Activated CD4-positive, alpha-beta T cell treated with anti-CD3 and anti-CD28 coated beads for 24 hours (primary cell): ENCODE measurements around the gene RUNX2.
"Not testable (repeated sequence)": the region's sequence is repeated elsewhere in the genome, so short reads cannot be mapped to it uniquely, and the experiment has no call there.

Source experiments
- DNase-seq, 2 donors: peaks; one replicate each; pipeline ENCODE4 v3.0.0-alpha.2; 2020; ENCODE audit warnings: low read depth in 2 of 2

RUNX2 gene

GRCh38 chr6:45327956-45328522 is at the start of gene RUNX2:
Gene RUNX2 (plus strand): TSS chr6:45328330. CDS start chr6:45328727, 397 bp downstream.
- no peak for DNase-seq

- DNase-seq, result no peak
Observed at GRCh38 chr6:45278367-45278766, 49.8 kb upstream of the RUNX2 start.

DNA sequence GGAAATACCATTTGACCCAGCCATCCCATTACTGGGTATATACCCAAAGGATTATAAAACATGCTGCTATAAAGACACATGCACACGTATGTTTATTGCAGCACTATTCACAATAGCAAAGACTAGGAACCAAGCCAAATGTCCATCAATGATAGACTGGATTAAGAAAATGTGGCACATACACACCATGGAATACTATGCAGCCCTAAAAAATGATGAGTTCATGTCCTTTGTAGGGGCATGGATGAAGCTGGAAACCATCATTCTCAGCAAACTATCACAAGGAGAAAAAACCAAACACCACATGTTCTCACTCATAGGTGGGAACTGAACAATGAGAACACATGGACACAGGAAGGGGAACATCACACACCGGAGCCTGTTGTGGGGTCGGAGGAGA is 41.4 kb upstream of the RUNX2 start:
- not testable (repeated sequence) for DNase-seq

DNA sequence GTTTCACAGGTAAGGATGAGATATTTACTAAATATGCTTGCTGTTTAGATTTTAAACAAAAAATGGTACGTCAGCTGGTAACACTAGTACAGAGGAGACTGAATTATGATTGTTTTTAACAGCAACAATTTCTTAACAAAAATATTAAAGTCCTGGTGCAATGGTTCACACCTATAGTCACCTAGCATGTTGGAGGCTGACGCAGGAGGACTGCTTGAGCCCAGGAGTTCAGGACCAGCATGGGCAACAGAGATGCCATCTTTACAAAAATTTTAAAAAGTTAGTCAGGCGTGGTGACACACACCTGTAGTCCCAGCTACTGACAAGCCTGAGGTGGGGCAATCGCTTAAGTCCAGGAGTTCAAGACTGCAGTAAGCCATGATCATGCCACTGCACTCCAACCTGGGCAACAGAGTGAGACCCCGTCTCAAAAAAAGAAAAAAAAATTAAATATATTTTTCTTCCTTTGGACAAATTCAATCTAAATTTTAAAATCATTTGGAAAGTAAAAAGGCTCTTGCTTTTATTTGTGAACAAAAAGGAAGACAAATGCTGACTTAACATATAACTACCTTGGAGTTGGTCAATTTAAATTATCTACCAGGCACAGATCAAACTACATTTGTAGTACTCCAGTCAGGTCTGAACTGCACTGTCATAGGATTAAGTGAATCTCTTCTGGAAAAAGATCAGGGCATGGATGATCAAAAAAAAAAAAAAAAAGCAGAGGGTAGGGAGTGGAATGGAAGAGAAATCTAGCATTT is 38.2 kb upstream of the RUNX2 start:
- DNase-seq, result no peak

- DNase-seq, result no peak
Observed at GRCh38 chr6:45293306-45293705, 34.8 kb upstream of the RUNX2 start.

DNA sequence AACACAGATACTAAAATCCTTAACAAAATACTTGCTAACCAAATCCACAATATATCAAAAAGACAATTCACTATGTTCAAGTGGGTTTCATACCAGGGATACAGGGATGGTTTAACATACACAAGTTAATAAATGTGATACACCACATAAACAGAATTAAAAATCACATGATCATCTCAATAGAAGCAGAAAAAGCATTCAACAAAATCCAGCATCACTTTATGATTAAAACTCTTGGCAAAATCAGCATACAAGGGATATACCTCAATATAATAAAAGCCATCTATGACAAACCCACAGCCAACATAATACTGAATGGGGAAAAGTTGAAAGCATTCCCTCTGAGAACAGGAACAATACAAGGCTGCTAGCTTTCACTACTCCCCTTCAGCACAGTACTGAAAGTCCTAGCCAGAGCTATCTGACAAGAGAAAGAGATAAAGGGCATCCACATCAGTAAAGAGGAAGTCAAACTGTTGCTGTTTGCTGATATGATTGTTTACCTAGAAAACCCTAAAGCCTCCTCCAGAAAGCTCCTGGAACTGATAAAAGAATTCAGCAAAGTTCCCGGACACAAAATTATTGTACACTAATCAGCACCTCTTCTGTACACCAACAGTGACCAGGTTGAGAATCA is 33.9 kb upstream of the RUNX2 start:
- not testable (repeated sequence) for DNase-seq

GRCh38 chr6:45297320-45297719 is 30.8 kb upstream of the RUNX2 start:
- no peak for DNase-seq

DNA sequence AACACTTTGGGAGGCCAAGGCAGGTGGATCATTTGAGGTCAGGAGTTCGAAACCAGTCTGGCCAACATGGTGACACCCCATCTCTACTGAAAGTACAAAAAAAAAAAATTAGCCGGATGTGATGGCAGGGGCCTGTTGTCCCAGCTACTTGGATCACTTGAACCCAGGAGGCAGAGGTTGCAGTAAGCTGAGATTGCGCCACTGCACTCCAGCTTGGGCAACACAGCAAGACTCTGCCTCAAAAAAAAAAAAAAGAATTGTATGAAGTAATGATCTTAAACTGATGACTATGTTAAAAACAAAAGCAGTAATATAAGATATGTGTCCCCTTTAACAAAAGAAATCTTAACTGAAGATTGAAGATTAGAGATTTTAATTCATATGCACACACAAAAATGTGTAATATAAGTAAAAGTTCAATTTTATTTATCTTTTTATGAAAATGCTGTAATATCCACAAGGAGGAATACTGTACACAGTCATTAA is 29.0 kb upstream of the RUNX2 start:
- no peak for DNase-seq

DNA sequence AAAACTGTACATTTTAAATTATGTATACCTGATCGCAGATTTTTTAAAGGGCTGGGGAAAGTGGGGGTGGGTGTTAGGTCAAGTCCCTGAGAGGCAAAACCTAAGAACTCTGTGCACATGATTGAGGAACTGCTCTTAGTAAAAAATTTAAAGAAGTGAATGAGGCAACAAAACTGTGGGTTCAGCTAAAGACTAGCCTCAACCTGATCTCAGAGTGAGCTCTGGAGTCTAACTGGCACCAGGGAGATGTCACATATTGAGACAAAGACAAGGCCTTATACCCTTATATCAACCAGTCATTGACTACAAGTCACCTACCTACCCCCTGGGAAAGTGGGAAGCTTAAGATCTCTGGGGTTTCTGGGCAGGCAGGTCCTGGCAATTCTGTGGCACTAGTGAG is 27.4 kb upstream of the RUNX2 start:
- no peak for DNase-seq

- no peak for DNase-seq
Observed at GRCh38 chr6:45301348-45302142, 26.6 kb upstream of the RUNX2 start.

GRCh38 chr6:45302832-45303231 is 25.3 kb upstream of the RUNX2 start:
- DNase-seq, result no peak

- no peak for DNase-seq
Observed at GRCh38 chr6:45305546-45305945, 22.6 kb upstream of the RUNX2 start.

DNA sequence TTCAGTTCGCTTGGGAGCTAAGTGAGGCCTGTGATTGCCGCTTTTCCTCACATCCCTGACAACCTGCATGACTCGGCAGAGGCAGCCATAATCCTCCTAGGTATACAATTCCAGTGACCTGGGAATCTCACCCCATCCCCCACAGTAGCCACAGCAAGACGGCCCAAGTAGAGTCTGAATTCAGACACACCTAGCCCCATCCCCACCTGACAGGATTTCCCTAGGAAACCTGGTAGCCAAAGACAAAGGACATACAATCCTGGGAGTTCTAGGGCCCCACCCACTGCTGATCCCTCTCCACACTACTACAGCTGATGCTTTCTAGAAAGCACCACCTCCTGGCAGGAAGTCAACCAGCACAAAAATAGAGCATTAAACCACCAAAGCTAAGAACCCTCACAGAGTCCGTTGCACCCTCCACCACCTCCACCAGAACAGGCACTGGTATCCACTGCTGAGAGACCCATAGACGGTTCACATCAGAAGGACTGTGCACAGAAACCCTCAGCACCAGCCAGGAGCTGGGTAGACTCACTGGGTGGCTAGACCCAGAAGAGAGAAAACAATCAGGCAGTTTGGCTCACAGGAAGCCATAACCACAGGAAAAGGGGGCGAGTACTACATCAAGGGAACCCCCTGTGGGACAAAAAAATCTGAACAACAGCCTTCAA is 17.9 kb upstream of the RUNX2 start:
- no peak for DNase-seq

- DNase-seq, result no peak
Observed at GRCh38 chr6:45314146-45314545, 14.0 kb upstream of the RUNX2 start.

- DNase-seq, result no peak
Observed at GRCh38 chr6:45320349-45320748, 7.8 kb upstream of the RUNX2 start.

- DNase-seq, result no peak
Observed at GRCh38 chr6:45323656-45324224, 4.4 kb upstream of the RUNX2 start.

DNA sequence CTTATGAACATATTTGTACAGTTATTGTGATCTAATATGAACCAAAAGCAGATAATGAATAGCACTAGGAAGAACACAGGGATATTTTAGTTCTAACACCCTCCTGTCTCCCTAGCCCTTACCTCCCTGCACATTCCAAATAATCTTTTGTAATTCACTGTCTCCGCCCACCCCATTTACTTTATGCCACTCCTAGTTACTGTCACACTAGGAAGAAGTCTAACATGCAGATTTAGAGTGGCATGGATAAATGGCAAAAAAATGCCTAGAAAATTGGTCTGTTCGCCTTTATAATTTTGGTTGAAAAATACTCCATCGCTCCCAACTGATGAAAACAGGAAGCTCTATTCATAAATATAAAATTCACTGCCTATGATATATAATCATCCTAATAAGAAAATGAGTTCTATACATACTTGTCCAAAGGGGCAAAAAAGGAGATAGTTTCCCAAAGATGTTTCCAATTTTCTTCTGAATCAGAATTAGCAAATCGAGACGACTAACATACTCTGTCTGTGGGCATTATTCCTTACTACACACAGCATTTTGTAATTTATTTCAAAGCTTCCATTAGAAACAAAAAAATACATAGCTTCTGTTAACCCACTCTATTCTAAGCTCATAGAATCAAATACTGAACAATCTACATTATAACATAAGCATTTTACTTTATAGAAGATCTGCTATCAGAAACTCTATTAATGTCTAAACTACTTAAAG is 1.3 kb upstream of the RUNX2 start:
- no peak for DNase-seq

GRCh38 chr6:45328523-45328922 is 393 bp downstream of the RUNX2 start:
- DNase-seq, result no peak

DNA sequence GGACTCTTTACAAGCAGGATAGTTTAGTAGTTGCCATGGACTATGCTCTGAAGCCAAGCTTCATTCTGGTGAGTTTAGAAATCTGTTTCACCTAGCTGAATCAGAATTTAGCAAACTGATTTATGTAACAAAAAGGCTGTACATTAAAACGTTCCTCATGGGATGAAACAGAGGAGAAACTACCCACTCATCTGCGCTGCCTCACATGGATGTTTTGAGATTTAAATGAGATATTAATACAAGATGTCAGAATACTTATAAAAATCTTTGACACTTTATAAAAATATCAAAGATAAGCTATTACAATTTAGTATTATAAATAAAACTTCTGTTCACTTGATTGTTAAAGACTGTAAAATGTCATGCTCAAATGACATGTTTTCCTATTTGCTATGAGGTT is 16.8 kb downstream of the RUNX2 start:
- no peak for DNase-seq

- DNase-seq, result no peak
Observed at GRCh38 chr6:45350186-45350710, 22.1 kb downstream of the RUNX2 start.
